Subcutaneous abdominal adipose tissue (tissue), 5 donors: ENCODE results near the gene COMMD7.
"Not testable (repeated sequence)": the region's sequence is repeated elsewhere in the genome, so short reads cannot be mapped to it uniquely, and the experiment has no call there.

Source experiments
- H3K27ac ChIP-seq: one replicate; pipeline ENCODE4 v1.7.0; 2013; ENCODE audit warnings: low read depth, mild to moderate bottlenecking, inconsistent platforms, low read length, moderate library complexity
- H3K27me3 ChIP-seq, 5 donors: one replicate each; pipeline ENCODE4 v1.7.0; 2013; ENCODE audit warnings: low read length in 5 of 5, inconsistent platforms in 1 of 5; ENCODE audit not compliant: control insufficient read depth in 5 of 5, insufficient read depth in 4 of 5
- H3K36me3 ChIP-seq, 5 donors: one replicate each; pipeline ENCODE4 v1.7.0; 2013; ENCODE audit warnings: low read length in 5 of 5; ENCODE audit not compliant: control insufficient read depth in 5 of 5, insufficient read depth in 5 of 5
- H3K4me1 ChIP-seq, 5 donors: one replicate each; pipeline ENCODE4 v1.7.0; 2013; ENCODE audit warnings: low read length in 5 of 5, mild to moderate bottlenecking in 3 of 5, moderate library complexity in 1 of 5; ENCODE audit not compliant: control insufficient read depth in 5 of 5, insufficient read depth in 5 of 5
- H3K4me3 ChIP-seq, 5 donors: one replicate each; pipeline ENCODE4 v1.7.0; 2013; ENCODE audit warnings: low read length in 5 of 5, low read depth in 1 of 5
- H3K9ac ChIP-seq, 5 donors: one replicate each; pipeline ENCODE4 v1.7.0; 2013; ENCODE audit warnings: low read length in 5 of 5, mild to moderate bottlenecking in 4 of 5, moderate library complexity in 3 of 5
- H3K9me3 ChIP-seq, 5 donors: one replicate each; pipeline ENCODE4 v1.7.0; 2013; ENCODE audit warnings: low read length in 5 of 5; ENCODE audit not compliant: control insufficient read depth in 5 of 5
- donor health status: healthy.
- donor health status: healthy.
- donor health status: healthy.
- donor health status: healthy.
- donor health status: healthy.

COMMD7 gene

DNA sequence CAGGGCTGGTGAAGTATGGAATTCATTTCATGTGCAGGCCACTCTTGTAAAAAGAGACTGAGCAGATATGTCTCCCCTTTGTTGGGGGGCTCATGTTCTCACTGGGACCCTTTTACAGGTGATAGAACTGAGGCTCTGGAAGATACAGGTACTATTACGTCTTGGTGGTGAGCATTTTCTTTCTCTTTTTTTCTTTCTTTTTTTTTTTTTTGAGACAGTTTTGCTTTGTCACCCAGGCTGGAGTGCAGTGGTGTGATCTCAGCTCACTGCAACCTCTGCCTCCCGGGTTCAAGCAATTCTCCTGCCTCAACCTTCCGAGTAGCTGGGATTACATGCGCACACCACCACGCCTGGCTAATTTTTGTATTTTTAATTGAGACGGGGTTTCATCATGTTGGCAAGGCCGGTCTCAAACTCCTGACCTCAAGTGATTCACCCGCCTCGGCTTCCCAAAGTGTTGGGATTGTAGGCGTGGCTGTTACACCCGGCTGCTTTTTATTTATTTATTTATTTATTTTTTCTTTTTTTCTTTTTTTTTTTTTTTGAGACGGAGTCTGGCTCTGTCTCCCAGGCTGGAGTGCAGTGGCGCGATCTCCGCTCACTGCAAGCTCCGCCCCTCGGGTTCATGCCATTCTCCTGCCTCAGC is 22.1 kb upstream of the COMMD7 start:
- not testable (repeated sequence) for H3K27me3 ChIP-seq, H3K9ac ChIP-seq, H3K4me3 ChIP-seq, H3K9me3 ChIP-seq, H3K36me3 ChIP-seq, H3K27ac ChIP-seq
- H3K4me1 ChIP-seq = peaks cover 2 to 29% (median 18%) of the 10 kb centered on the region in 5 donors

DNA sequence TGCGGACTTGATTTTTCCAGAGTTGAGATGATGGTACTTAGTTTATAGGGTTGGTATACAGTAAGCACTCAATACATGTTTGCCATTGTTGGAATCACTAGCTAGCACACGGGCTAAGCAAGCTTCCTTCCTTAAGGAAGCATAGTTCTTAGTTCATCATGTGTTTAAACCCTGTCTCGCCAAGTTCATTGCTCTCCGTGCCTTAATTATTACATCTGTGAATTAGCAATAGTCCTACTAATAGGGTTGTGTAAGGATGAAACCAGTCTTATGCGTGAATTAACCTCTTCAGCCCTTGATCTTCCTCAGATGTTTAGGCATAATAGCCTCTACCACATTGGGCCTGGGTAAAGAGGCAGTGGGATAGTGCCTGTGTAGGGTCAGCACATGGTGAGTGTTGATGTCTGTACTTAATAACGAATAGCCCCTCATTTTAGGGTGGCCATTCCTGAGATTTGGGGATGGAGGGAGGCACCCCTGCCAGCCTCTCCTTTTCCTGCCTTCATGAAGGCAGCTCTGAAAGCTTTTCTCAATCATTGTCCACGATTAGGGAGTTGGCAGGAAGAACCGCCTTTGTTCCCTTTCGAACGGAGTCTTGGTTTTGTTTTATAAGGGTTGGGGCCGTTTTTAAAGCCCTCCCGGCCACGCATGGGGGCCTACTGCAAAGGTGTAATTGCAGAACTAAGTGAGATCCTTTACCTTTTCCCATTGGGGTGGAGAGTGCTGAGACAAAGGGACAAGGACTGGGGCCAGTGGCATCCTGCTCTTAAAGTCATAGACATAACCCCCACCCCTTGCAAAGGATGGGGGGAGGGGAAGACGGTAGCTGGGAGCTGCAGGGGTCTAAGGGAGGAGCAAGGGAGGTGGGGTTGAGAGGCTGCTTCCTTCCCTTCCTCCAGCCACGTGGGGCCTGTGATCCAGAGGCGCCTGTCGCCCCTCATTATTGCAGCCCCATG is 21.0 kb upstream of the COMMD7 start:
- H3K4me1 ChIP-seq = peaks cover 2 to 29% (median 18%) of the 10 kb centered on the region in 5 donors
- no peak overlapping the region for H3K4me3 ChIP-seq
- no peaks in the 10 kb centered on the region for H3K36me3 ChIP-seq
- no peaks in the 10 kb centered on the region for H3K9me3 ChIP-seq
- no peaks in the 10 kb centered on the region for H3K27me3 ChIP-seq
- peak overlapping the region in 1 of 5 donors; percentile 37 for H3K9ac ChIP-seq
- no peak overlapping the region for H3K27ac ChIP-seq

DNA sequence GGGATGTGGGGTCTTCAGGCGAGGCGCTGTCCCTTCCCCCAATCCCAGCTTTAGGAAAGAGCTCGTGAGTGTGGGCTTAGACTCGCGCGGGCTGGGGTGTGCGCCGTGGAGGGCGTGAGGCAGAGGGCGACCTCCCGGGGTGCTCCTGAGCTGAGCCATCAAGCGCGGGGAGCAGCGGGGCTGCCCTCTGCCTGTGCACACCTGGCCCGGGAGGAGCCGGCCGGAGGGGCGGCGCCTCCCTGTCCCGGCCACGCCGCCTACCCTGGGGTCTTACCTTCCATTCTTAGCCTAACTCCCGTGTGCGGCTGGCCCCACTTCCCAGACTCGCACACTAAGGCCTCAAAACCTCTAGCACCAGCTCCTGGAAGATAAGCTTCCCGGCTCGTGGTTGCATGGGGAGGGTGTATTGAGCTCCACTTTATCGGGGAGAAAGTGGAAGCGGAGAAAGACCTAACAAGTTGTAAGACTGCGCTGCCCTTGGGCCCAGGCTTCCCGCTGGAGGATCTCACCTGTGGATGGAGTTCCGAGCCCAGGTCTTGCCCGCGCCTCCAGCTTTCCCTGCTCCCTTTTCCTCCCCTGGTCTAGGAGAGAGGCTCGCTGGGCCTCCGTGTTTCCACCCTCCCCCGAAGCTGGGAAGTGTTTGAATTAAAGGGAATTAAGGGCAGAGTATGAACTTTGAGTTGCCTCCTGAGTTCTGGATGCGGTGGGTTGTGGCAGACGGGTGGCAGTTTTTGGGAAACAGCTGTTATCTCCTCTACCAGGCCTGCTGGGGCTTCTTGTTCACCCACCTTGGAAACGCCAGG is 20.1 kb upstream of the COMMD7 start:
- Histone ChIP-seq H3K27ac (no peak overlapping the region), H3K9ac (peak overlapping the region; percentile 56 to 89 (median 79)), H3K36me3 (no peaks in the 10 kb centered on the region), H3K4me3 (peak overlapping the region; percentile 75 to 88 (median 83)), H3K27me3 (no peaks in the 10 kb centered on the region), H3K4me1 (peaks cover 2 to 29% (median 18%) of the 10 kb centered on the region in 5 donors), H3K9me3 (no peaks in the 10 kb centered on the region)

DNA sequence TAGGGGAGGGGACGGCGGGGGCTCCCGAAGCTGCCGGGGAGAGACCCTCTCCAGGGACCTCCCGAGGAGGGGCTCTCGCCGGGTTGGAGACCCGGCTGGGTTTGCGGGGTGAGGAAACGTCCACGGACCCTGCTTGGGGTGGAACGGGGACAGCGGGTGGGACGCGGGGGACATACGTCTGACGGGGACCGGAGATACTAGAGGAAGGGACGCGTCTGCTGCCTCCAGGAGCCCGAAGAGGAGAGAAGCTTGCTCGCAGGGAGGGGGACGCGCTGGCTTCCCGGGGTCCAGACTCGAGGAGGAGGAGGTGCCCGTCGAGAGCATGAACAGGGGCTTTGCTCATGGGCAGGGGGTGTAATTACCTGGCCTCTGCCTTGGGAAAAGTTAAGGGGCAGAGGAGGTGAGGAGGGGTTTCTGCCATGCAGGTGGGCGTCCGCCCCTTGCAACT is 19.5 kb upstream of the COMMD7 start:
- Histone ChIP-seq H3K4me1 (peaks cover 2 to 29% (median 18%) of the 10 kb centered on the region in 5 donors), H3K4me3 (peak overlapping the region; percentile 75 to 88 (median 83)), H3K9me3 (no peaks in the 10 kb centered on the region), H3K27me3 (no peaks in the 10 kb centered on the region), H3K36me3 (no peaks in the 10 kb centered on the region), H3K9ac (peak overlapping the region; percentile 56 to 89 (median 79)), H3K27ac (no peak overlapping the region)

DNA sequence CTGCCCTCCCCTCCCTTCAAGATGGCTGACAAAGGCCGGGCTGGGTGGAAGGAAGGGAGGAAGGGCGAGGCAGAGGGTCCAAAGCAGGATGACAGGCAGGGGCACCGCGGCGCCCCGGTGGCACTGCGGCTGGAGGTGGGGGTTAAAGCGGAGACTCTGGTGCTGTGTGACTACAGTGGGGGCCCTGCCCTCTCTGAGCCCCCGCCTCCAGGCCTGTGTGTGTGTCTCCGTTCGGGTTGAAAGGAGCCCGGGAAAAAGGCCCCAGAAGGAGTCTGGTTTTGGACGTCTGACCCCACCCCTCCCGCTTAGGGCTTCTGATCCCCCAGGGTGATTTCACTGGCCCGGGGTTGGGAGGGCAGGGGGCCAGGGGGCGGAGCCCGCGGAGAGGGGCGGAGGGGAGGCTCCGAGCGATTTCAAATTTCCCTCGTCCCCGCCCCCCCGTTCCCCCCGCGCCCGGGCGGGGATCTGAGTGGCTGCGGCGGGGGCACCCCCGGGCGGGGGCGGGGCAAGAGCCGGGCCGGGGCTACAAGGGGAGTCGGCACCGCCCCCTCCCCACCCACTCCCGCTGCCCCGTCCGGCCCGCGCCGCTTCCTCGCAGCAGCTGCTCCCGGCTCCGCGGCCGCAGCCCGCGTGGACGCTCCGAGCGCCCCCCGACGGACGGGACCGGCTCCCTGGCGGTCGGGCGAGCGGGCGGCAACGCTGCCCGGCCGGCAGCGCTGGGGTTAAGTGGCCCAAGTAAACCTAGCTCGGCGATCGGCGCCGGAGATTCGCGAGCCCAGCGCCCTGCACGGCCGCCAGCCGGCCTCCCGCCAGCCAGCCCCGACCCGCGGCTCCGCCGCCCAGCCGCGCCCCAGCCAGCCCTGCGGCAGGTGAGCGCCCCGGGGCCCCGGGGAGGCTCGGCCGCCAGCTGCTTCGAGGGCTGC is 18.8 kb upstream of the COMMD7 start, which contains the start of gene DNMT3B:
Gene DNMT3B, plus strand, starts transcription at position 555 of the 923 bp plus-strand sequence. CDS start 17,939 bp downstream, outside the sequence.
- Histone ChIP-seq H3K27me3 (no peaks in the 10 kb centered on the region), H3K9ac (peak within 1 kb of the TSS; percentile 56 to 89 (median 79)), H3K4me1 (peaks cover 2 to 29% (median 18%) of the 10 kb centered on the region in 5 donors), H3K4me3 (peak within 1 kb of the TSS; percentile 75 to 88 (median 83)), H3K36me3 (no peaks in the 10 kb centered on the region), H3K27ac (no peak within 1 kb of the TSS), H3K9me3 (no peaks in the 10 kb centered on the region)

DNA sequence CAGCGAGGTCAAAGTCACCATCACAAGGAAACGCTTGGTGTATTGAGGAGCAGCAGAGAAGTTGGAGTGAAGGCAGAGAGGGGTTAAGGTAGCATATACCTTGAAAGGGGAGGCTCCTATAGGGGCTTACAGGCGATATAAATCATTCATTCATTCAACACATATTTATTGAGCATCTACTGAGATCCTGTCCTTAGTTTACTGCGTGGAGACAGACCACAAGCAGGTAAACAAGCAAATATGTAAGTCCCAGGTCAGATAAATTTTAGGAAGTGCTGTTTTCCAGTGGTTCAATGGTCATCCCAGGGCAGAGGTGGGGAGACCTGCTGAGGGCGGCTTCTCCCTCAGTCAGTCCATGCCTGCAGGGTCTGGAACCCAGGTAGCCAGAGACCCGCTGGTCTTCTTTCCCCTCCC is 18.2 kb upstream of the COMMD7 start:
- H3K27me3 ChIP-seq = no peaks in the 10 kb centered on the region
- peak overlapping the region in 3 of 5 donors; percentile 56 to 71 (median 64) for H3K9ac ChIP-seq
- no peaks in the 10 kb centered on the region for H3K9me3 ChIP-seq
- peaks cover 2 to 29% (median 18%) of the 10 kb centered on the region in 5 donors for H3K4me1 ChIP-seq
- no peak overlapping the region for H3K27ac ChIP-seq
- H3K4me3 ChIP-seq = peak overlapping the region; percentile 53 to 88 (median 83)
- no peaks in the 10 kb centered on the region for H3K36me3 ChIP-seq

DNA sequence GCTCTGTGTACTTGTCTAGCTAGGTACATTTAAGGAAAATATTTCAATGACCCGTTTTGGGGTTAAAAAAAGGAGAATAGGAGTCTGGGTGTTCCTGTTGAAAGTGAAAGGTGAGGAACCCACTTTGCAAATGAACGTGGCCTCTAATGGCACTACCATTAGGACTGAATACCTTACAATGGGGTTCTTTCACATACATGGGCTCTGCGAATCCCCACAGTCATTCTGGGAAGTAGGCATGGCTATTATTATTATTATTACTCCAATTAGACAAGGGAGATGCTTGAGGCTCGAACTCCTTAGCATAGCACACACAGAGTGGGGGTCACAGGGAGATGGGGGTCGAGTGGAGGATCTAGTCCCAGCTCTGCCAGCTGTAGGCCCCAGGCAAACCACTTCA is 12.9 kb upstream of the COMMD7 start:
- Histone ChIP-seq H3K9me3 (no peaks in the 10 kb centered on the region), H3K36me3 (no peaks in the 10 kb centered on the region), H3K4me1 (no peaks in the 10 kb centered on the region), H3K4me3 (no peak overlapping the region), H3K27ac (no peak overlapping the region), H3K27me3 (no peaks in the 10 kb centered on the region), H3K9ac (no peak overlapping the region)

DNA sequence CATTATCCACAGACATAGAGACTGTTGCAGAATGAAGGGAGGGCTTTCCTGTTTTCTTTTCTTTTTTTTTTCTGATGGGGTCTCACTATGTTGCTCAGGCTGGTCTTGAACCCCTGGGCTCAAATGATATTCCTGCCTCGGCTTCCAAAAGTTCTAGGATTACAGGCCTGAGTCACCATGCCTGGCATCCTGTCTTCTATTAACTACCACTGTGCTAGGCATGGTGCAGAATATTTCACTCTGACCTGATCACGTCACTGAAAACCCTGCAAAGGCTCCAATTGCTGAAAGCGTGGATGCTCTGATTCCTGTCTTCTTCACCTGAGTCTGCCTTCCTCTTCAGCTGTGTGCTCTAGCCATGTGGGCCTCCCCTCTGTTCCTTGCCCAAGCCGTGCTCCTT is 10.5 kb upstream of the COMMD7 start:
- Histone ChIP-seq H3K36me3 (no peaks in the 10 kb centered on the region), H3K9ac (no peak overlapping the region), H3K27ac (no peak overlapping the region), H3K27me3 (no peaks in the 10 kb centered on the region), H3K4me1 (peaks cover 0 to 6% (median 0%) of the 10 kb centered on the region in 5 donors), H3K9me3 (no peaks in the 10 kb centered on the region), H3K4me3 (no peak overlapping the region)
